NCI-H446 treated with DMSO at 0.1 percent for 48 hours (cell line): ENCODE measurements around the gene CD81.
"Not testable (repeated sequence)": the region's sequence is repeated elsewhere in the genome, so short reads cannot be mapped to it uniquely, and the experiment has no call there.

Experiments
- DNase-seq: peaks from one replicate; lab custom pipeline; 2025; lab: John Stamatoyannopoulos, UW

The CD81 gene

GRCh38 chr11:2376751-2377451 is at the start of gene CD81:
TSS of gene CD81 (plus strand) at chr11:2377310. CDS start at chr11:2377550, 240 bp downstream.
- DNase-seq: no peak

DNA sequence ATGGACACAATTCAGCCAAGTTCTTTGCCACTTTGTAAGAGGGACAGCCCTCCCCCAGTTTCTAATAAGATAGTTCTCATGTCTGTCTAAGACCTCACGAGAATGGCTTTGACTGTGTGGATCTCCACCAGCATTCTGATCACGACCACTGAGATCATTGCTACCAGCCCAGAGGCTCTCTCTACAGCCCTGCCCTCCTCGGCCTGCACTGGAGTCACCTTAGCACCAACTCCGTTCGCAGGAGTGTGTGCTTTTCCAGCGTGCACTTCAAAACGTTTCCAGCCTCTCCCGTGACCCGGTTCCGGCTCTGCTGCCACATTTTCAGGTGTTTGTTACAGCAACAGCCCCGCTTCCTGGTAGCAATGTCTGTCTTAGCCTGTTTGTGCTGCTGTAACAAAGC is 49.1 kb upstream of the CD81 start:
- no peak for DNase-seq

- no peak for DNase-seq
These were observed 48.3 kb upstream of the CD81 start for GRCh38 chr11:2328656-2329354.

- DNase-seq: no peak
These were observed 47.6 kb upstream of the CD81 start for GRCh38 chr11:2329551-2329950.

DNA sequence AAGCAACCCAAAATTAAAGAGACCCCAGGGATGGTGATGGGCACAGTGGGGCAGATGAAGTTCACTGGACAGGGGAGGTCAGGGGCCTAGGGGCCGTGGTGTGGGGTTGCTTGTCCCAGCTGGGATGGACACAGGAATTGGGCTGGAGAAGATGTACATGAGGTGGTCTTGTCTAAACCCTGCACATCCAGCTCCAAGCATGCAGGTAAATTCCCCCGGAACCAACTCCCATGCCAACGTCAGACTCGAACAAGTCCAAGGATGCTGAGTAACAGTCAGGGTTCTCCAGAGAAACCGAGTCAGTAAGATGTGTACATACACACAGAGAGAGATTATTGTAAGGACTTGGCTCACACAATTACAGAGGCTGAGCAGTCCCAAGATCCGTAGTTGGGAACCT is 46.4 kb upstream of the CD81 start:
- DNase-seq: no peak

DNA sequence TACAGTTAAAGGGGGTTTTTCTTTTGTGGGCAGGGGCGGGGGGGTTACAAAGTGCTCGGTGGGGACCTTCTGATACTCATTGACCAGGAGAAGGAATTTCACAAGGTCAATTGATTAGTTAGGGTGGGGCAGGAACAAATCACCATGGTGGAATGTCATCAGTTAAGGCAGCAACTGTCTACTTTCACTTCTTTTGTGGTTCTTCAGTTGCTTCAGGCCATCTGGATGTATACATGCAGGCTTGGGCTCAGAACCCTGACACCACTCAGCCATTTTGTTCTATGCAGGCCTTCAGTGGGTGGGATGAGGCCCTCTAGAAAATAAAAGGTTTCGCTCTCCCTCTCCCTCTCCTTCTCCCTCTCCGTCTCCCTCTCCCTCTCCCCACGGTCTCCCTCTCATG is 45.7 kb upstream of the CD81 start:
- DNase-seq: no peak

GRCh38 chr11:2332569-2332968 is 44.5 kb upstream of the CD81 start:
- not testable (repeated sequence) for DNase-seq

DNA sequence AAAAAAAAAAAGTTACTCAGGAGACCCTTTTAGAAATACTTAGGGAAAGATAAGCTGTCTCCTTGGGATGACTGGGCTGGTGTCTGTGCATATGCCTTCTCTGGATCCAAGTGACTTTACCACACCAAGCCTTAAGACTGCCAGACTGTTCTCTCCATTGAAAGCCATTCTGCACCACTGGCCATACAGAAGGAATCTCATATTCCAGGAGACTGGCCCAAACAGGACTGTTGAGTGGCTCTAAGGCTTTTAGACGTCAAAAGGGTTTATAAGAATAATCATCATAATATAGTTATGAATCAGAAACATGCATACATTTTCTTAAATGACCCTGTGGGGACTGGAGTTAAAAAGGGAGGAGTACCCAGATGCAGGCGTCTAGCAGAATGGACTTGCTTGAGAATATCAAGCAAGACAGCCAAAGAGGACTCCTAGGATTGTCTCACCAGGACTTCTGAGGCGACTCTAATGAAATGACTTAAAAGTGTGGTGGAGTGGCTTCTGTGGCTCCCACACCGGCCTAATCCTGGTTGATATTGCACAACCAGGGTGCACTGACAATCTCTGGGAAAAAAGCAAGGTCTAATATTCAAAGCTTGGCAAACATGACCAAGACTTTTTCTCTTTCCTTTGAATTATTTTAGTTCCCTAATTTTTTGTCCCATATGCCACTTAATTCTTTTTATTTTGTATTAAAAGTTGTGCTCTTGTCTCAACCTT is 43.5 kb upstream of the CD81 start:
- not testable (repeated sequence) for DNase-seq

DNA sequence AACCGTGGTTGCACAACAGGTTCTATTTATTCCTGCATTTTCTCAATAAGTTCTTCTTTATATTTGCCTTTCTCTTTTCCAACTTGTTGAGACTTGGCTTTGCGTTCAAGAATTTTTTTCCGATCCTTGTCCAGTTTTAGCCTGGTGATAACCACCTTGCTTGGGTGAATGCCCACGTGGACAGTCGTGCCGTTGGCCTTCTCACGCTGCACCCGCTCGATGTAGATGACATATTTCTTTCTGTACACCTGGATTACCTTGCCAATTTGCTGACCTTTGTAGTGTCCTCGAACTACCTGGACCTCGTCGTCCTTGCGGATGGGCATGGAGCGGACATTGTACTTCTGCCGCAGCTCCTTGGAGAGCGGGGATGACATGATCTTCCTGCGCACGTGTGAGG is 41.8 kb upstream of the CD81 start:
- not testable (repeated sequence) for DNase-seq

DNA sequence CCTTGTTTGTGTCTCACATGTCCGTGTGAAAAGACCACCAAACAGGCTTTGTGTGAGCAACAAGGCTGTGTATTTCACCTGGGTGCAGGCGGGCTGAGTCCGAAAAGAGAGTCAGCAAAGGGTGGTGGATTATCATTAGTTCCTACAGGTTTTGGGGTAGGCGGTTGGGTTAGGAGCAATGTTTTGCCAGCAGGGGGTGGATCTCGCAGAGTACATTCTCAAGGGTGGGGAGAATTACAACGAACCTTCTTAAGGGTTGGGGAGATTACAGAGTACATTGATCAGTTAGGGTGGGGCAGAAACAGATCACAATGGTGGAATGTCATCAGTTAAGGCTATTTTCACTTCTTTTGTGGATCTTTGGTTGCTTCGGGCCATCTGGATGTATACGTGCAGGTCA is 38.4 kb upstream of the CD81 start:
- DNase-seq: not testable (repeated sequence)

GRCh38 chr11:2342557-2342956 is 34.6 kb upstream of the CD81 start:
- no peak for DNase-seq

DNA sequence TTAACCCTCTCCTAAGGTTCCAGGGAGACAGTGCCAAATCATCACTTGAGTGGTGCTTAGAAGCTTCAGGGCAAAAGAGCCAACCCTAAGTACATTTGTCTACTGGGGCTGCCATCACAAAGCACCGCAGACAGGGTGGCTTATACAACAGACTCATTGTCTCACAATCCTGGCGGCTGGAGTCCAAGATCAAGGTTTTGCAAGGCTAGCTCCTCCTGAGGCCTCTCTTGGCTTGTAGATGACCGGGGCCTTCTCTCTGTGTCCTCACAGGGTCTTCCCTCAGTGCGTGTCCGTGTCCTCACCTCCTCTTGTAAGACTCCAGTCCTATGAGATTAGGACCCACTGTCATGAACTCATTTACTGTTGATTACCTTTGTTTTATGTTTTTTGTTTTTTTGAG is 34.1 kb upstream of the CD81 start:
- DNase-seq: no peak

GRCh38 chr11:2343502-2343901 is 33.6 kb upstream of the CD81 start:
- DNase-seq: no peak

GRCh38 chr11:2345050-2345449 is 32.1 kb upstream of the CD81 start:
- DNase-seq: no peak

GRCh38 chr11:2346014-2346413 is 31.1 kb upstream of the CD81 start:
- DNase-seq: no peak

GRCh38 chr11:2346586-2347307 is 30.4 kb upstream of the CD81 start:
- no peak for DNase-seq

DNA sequence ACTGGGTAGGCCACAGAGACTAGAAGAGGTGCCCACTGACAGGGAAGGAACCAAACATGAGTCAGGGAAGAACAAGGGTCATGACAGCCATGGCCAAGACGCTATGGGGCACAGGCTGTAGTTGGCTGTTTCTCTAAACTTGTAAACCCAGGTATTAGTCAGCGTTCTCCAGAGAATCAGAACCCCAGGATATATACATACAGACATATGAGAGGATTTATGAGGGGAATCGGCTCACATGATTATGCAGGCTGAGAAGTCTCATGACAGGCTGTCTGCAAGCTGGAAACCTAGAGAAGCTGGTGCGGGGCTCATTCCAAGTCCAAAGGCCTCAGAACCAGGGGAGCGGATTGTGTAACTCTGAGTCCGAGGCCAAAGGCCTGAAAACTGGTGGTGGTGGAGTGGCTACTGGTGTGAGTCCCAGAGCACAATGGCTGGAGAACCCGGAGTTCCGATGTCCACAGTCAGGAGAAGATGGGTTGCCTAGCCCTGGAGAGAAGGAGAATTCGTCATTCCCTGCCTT is 29.7 kb upstream of the CD81 start:
- no peak for DNase-seq

DNA sequence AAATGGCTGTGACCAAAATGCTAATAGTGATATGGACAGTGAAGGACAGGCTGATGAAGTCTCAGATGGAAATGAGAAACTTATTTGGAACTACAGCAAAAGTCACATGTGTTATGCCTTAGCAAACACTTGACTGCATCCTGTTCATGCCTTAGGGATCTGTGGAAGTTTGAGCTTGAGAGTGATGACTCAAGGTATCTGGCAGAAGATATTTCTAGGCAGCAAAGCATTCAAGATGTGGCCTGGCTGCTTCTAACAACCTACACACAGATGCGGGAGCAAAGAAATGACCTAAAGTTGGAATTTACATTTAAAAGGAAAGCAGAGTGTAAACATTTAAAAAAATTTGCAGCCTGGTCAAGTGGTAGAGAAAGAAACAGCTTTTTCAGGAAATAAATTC is 28.1 kb upstream of the CD81 start:
- no peak for DNase-seq

GRCh38 chr11:2351701-2352100 is 25.4 kb upstream of the CD81 start:
- no peak for DNase-seq

DNA sequence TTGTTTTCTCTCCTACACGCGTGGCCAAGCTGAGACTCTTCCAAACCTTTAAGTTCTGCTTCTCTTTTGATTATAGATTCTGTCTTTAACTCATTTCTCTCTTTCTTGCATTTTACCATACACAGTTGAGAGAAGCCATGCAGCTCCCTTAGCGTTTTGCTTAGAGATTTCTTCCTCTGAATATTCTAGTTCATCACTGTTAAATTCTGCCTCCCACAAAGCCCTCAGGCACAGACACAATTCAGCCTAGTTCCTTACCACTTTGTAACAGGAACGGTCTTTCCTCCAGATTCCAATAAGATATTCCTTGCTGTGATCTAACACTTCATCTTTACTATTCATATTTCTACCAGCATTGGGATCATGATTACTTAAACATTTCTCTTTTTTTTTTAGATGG is 24.7 kb upstream of the CD81 start:
- no peak for DNase-seq

GRCh38 chr11:2355000-2355644 is 22.0 kb upstream of the CD81 start:
- no peak for DNase-seq

DNA sequence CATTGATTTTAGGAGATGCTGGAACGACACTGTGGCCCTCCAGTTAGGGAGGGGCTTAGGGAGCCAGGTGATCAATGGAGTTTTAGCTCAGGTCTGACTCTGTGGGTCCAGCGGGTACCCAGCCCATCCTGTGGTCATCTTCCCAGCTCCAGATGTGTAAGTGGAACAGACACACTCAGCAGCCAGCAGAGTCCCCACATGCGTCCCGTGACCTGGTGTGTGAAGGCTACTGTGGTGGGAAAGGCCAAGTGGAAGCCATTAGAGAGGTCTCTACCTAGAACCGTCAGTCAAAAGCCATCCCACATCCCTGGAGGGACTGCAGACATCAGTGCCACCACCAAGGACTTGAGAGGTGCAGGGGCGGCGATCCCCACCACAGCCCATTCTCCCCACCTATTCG is 19.9 kb upstream of the CD81 start:
- DNase-seq: no peak
